Measurements from ENCODE around the gene SPOP.
A peak's percentile ranks its signal among the peaks of the same experiment; 100 is the strongest.
"Not testable (repeated sequence)": the region's sequence is repeated elsewhere in the genome, so short reads cannot be mapped to it uniquely, and the experiment has no call there.

Gene SPOP

DNA sequence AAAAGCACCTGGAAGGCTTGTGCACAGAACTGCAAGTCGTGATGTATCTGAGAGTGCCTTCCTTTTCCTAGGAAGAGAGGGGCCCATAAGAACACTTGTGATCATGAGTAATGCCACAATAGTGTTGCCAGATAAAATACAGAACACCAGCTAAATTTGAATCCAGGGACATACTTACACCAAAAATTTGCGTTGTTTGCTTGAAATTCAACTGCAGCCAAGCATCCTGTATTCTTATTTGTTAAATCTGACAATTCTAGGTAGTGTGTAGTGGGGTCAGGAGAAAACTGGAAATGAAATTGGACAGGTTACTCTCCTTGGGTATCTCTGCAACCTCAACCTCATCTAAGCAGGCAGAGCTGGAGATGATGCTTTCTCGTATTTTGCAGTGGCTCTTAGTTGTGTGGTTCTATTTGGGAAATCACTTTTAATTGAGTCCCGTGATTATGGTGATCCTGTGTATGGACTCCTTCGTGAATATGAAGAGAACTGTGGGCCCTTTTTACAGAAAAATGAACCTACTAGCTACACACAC, 17.9 kb upstream of the SPOP start:
- no peak for DNase-seq (ENCODE audit: low read depth)

DNA sequence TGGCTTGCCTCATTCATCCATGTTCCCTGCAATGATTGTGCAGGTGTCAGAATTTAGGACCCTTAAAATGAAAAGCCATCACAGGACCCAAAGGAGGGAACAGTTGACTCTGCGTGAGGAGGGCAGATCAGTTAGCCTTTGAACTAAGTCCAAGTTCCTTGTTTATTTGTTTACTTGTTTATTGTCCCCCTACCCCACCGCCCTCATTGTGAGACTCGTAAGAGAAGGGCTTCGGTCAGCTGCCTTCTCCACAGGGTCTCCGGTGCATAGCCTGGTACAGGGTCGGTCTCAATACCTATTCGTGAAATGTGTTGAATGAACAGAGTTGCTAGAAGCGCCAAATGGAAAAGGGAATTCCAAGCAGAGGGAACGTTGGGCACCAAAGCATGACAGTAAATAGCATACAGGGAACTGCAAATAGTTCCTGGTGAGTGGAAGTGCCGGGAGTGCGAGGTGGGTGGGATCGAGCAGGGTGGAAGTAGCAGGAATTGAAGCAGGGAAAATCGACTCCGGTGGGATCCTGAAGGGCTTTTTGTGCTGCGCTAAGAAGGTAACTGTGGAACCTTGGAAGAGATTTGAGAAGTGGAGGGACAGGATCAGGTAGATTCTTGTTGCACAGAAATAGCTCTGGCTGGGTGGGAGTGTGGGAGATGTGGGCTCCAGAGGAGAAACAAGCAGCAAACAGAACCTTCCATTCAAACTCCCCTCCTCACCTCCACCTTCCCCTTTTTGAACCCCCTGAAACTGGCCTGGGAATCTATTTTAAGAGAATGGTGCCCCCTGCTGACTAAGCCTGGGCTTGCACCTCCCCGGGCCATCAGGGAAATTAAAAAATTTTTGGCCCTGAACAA, 17.2 kb upstream of the SPOP start:
- no peak for DNase-seq (ENCODE audit: low read depth)

DNA sequence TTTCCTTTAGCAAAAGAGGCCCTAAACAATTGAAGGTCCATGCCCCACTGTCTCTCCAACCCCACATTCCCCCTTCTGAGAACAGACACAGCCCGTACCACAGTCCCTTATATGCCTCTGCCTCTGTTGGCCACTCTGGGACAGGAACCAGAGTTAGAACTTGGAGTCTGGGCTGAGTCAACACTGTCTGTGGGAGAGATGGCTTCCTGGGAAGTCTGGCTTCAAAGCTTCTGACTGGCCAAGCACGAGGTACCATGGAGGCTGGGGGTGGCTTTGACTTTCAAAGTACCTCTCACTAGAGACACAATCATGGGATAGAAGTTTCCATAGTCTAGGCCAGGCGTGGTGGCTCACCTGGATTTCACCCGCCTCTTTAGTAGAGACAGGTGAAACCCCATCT, 14.9 kb upstream of the SPOP start:
- DNase-seq (ENCODE audit: low read depth): no peak

DNA sequence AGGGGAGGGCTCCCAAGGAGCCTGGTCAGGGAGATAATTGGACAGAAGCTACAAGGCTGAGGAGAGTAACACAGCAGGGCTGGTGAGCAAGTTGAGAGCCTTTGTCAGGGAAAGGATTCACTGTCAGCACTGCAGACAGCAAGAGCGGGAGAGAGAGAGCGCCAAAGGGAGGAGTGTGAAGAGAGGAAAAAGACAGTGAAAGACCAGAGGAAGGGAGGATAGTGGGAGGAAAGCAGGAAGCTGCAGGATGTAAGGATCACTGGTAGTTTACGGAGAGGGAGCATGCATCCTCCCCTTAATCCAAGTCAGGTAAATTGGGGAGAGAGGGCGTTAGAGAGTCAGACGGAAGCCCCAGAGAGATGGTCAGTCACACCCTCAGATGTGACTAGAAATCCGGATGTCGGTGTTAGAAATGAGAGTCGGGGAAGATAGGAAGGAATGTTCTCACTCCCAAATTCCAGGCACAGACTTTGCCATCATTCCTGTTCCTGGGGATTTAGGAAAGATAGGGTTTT, 13.8 kb upstream of the SPOP start:
- no peak for DNase-seq (ENCODE audit: low read depth)

DNA sequence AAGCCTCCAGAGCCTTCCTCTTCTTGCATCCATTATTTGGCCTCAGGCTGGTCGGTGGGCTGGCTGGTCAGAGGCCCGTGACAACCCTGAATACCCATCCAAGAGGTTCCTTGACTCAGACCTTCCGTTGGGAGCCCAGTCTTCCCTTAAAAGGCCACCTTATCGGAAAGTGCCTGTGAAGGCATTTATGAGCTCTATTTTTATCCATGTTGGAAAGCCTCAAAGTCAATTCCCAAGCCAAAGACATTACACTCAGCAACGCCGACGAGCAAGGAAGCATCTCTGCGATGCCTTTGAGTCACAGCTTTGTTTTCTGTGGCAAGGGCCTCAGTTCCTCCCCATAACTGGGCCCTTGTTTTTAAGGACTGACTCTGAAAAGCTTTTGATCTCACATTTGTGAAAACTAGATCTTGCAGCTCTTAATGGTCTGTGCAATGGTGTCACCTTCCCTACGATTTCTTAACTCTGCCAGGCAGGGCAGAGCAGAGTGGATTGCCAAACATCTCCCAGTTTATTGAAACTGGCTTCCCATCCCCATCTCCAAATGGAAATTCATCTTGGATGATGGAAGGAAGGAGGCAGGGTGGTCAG, 13.3 kb upstream of the SPOP start:
- DNase-seq (ENCODE audit: low read depth): no peak

DNA sequence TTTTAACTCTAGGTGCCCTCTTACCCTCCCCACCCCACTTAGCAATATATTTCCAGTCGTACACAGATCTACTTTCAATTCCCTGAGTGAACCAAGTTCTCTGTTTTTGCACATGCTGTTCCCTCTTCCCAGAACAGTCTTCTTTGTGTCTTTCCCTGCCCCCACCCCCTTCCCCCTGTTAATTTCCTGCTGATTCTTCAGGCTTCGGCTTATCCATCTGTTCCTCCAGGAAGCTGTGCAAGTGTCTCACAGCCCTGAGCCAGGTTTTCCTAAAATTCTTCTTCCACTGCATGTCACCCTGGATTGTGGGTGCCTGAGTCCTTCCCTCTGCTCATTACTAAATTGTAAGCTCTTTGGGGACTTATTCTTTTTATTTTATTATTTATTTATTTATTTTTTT, 12.4 kb upstream of the SPOP start:
- no peak for DNase-seq (ENCODE audit: low read depth)

DNA sequence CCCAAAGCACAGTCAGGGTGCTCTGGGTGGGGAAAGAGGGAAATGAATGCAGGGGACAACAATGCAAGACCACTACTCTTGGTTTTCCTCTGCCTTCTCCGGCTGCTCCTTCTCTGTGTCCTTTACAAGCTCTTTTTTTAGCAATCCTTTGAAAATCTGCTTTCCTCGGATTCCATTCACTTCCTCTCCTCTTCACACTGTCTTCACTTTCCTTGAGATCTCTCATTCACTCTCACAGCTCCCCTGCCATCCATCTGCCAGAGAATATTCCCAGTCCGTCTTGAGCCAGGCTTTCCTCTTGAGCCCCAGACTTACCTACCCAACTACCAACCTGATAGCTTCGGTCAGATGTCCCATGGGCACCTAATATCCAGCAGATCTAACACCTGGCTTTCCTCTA, 11.0 kb upstream of the SPOP start:
- DNase-seq (ENCODE audit: low read depth): no peak

DNA sequence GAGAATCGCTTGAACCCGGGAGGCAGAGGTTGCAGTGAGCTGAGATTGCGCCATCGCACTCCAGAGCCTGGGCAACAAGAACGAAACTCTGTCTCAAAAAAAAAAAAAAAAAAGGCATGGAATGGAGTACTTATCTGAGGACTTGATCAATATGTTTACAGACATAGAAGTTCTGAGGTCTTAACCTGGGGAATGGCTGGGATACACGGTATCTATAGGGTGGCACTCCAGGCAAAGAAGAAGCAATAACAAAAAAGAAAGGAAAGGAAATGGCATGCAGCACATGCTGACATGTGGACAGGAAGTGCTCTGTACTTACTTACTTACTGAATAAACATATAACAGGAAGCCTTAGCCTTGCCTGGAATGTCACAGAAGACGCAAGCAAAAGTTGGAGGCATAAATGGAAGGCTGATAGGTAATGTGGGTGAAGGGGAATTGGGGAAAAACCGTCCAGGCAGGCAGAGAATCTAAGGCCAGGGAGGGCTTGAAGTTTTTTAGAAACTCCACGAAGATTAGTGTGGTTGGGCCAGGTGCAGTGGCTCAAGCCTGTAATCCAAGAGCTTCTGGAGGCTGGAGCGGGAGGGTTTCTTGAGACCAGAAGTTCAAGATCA, 10.1 kb upstream of the SPOP start:
- no peak for DNase-seq (ENCODE audit: low read depth)

DNA sequence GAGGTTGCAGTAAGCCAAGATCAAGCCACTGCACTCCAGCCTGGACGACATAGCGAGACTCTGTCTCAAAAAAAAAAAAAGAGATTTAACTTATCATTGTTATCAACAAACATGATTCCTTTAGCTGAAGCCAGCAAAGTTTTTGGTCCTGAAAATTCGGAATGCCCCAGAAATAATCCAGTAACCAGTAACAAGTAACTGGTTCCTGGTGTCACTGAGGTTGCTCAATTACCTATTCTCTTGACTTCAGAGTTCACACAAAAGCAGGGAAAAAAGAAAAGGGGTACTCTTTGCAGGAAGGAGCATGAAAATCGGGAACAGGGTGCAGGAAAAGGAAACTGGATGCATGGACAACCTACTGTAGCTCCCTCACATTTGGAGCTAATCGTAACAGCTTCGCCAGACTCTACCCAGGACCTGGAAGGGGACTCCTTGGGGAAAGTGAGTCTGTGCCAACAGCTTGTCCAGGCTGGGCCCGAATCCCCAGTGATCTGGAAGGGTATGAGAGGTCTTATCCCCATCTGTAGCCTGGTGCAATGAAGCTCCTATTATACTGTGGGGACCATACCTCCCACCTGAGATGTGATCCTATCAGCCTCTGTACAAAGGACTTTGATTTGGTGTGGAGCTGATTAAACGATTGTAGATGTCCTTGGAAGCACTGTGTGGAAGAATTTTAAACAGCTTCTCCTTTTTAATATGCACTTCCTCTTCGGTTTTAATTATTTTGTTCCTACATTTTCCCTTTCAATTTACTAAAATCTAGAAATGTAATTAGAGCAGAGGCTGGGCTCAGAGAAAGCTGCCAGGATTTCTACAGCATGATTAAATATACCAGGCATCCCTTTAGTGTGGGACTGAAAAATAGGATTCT, 3.4 kb upstream of the SPOP start:
- DNase-seq (ENCODE audit: low read depth): no peak

DNA sequence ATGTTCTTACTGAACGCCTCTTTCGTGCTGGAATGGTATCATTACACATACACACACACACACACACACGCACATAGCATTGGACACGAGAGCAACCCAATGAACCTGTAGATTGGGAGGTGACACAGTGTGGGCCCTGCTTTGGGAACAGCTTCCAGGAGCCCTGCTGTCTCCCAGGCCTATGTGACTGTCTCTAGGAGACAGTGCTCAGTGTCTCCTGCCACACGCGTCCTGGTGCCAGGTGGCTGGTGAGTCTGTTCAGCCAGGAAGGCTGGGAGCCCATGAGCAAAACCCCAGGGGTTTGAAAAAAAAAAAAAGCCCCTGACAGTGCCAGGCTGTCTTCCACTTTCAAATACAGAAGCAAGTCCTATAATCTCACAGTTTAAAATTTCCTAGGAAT, 2.4 kb upstream of the SPOP start:
- no peak for DNase-seq (ENCODE audit: low read depth)

DNA sequence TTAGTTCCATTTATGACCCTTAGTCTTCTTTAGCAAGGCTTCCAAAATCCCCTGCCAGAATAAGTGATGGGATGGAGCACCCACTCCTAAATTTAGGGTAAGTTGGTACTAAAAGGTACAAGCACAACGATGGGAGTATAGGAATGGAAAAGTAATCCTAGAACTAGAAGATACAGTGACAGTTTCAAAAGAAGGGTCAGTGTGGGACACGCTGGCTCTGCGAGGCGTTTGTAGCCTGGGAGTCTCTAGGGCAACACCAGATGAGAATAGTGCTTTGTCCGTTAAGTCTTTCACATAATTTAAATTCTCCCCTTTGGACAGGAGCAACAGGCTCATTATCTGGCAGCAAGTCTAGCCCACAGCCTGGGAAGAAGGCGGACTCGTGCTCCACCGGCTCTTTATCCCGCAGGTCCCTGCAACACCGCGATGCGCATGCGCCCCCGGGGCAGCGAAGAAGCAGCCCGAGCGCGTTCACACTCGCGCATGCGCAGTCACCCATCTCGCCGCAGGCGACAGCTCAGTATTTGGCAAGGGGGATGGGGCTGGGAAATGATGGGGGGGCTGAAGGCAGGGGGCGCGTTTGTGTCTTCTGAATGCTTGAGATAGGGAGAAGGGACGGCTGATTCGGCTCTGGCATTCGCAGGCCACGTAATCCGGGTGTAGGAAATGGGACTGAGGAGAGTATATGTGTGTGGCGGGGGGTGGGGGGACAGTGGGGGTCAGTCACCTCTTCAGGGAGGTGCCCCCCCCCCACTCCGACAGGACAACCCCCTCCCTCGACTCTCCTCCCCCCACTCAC, 564 bp downstream of the SPOP start:
- peak; percentile 89 for DNase-seq (ENCODE audit: low read depth)

DNA sequence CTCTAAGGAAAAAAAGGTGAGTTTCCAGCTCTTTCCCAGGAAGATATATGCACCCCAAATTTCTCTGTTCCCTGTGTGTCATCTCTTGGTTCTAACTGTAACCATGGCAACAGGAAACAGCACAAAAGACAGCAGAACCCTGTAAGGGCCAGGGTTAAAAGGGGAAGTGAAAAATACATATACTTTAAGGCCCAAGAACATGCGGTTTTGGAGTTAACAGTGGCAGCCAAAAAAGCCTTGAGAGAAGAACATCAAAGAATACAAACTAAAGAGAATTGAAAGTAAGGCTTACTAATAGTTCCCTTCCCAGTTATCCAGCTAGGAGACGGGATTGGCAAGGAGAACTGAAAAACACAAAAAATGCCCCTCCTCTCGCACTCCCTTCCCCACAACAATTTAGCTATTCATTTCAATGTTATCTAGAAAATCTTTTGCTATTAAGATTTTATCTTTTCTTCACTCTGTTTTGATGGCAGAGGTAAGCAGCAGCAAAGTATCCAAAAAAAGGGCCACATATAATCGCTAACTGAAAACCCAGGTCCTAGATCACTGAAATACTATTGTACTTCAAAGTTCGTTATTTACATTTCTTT, 1.5 kb downstream of the SPOP start:
- DNase-seq (ENCODE audit: low read depth): peak; percentile 46

DNA sequence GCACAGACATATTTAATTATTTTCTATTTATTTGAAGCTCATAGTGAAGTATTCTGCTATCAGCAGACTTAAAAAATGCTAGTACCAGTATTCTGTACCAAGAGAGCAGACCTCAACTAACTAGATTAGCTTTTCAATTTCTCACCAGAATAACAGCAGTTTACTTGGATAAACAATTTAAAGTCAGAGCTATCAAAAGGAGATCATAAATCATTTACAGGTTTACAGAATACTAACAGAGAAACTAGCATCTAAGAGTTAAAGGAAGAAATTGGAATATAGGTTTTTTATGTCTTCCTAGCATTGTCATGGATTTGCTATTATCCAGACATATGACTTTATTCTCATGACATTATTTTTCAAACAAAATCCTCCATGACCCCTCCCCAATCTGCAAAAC, 3.4 kb downstream of the SPOP start:
- no peak for DNase-seq (ENCODE audit: low read depth)

DNA sequence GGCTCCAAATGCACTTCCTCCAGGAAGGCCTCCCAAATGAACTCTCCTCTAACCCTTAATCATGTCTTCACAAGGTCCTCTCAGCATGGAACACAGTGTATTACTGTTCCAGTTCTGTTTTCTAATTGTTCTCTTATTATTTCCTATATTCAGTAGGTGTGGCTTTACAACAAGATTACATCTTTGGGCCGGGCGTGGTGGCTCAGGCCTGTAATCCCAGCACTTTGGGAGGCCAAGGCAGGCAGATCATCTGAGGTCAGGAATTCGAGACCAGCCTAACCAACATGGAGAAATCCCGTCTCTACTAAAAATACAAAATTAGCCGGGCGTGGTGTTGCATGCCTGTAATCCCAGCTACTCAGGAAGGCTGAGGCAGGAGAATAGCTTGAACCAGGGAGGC, 4.2 kb downstream of the SPOP start:
- DNase-seq (ENCODE audit: low read depth): not testable (repeated sequence)

DNA sequence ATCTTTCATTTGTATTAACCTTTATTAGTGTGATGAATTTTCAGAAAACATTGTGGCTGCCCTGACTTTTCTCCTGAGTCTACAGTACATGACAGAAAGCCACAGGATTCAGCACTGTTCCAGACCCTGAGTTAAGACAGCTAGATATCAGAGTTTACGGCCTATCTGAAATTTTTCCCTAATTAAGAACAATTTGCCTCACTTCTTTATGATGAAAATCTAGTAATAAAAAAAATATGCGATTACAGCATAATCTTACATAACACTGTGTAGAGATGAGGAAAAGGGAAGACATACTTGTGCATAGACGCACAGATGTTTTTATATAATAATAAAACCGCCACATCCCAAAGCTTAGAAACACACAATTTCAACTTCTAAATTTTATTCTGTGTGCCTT, 7.3 kb downstream of the SPOP start:
- DNase-seq (ENCODE audit: low read depth): no peak

DNA sequence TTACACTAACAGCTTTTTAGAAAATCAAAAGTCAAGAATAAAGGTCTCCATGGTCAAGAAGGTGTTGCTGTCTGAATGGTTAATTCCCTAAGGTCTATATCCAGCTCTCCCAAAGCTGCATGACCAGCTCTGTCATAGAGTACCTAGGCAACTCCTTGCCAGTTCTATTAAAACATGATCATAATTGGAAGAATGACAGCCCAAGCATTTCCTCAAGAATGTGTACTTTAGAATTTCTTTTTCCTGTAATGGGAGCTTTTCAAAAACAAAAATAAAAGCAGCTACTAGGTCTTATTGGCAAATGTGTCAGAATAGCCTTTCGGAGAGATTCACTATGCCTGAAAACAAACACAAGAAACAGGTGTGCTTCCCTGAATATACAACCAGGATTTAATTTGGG, 7.9 kb downstream of the SPOP start:
- no peak for DNase-seq (ENCODE audit: low read depth)

DNA sequence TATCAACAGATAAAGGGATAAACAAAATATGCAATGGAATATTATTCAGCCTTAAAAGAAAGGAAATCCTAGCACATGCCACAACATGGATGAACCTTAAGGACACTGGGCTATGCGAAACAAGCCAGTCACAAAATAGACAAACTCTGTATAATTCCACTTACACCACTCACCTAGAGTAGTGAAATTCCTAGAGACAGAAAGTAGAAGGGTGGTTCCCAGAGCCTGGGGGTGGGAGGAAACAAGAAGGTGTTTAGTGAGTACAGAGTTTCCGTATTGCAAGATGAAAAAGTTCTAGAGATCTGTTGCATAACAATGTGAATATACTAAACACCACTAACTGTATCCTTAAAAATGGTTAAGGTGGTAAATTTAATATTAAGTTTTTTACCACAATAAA, 10.0 kb downstream of the SPOP start:
- DNase-seq (ENCODE audit: low read depth): no peak

DNA sequence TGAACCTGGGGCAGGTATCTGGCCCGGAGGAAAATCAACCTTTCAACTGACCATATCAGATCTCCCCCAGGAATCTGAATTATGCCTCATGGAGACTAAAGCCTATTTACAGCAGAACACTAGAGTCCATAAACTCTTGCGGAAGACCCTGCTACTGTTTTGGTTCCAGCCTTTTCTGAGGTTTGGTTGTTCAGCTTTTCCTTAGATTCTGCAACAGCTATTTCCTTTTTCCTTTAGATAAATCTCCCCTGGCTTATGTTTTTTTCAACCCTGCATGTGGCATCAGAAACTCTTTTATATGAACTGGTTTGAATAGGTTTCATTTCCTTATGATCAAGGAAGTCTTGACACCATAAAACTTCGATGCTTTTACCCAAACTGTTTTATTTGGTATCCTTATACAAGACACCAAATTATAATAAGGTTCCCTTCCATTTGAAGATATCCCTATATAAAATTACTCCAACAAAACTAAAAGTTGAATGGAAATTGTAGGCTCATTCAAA, 13.1 kb downstream of the SPOP start:
- DNase-seq (ENCODE audit: low read depth): no peak

DNA sequence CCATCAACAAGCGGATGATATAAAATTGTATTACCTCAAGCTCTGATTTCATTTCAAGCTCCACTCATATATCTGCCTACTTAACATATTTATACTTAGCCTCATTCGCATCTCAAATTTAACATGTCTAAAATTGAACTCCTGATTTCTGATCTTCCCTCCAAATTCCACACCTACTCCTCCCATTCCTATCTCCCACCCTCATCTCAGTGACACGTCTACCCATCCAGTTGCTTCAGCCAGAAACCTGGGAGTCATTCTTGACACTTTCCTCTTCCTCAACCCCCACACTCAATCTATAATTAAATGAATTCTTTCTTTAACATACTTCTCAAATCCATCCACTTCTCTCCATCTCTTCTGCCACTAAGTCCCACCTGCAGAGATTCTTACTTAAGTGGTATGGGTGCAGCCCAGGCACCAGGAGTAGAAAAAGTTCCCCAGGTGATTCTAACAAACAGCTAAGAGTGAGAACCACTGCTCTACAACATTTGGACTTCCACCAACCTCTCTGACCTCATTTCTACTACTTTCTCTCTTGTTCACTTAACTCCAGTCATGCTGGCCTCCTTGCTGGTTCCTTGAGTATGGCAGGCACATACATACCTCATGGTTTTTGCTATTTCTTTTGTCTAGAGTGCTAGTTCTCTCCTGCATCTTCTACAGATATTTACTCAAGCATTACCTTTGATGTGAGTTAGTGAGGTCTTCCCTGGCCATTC, 18.1 kb downstream of the SPOP start:
- DNase-seq (ENCODE audit: low read depth): no peak

DNA sequence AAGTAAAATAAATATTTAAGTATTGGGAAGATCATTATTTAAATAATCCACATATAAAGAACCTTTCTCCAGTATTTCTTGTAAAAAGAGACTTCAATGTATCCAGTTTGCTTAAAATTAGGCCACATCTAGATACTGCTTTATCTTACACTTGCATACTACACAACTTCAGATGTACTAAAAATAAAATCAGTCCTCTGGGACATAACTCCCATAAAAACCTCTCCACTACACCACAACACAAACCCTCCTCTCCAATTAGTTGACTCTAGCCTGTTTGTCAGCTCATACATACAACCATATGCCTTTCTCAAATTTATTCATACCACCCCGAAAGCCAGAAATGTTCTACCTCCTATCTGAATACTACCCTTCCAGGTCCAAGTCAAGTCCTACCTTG, 21.6 kb downstream of the SPOP start:
- DNase-seq (ENCODE audit: low read depth): no peak

Measured in fibroblast of gingiva (primary cell).